ENCODE measurements around the gene XYLT1. TPM values are rescaled to one million over a fixed set of nuclear protein-coding genes. Genes with fewer than 3 reads are reported as not detected.

XYLT1 gene
- polyA plus RNA-seq, 1 of the 3 experiments (the other 2 are of a cell fraction) = 17.6 TPM

GRCh38 chr16:17379121-17379571 lies 91.6 kb downstream of the XYLT1 start (continued):
- no peak for TF ChIP-seq TAF1 (IDR thresholded peaks at IDR 0.05; ENCODE audit: borderline replicate concordance, low read depth, low read length)
- TF ChIP-seq SMC3 (IDR thresholded peaks at IDR 0.05; ENCODE audit: low read depth, low read length) = no peak
- peak; percentile 86 for TF ChIP-seq TCF12 (IDR thresholded peaks at IDR 0.05)

GRCh38 chr16:17377360-17378324 lies 93.1 kb downstream of the XYLT1 start:
- Histone ChIP-seq H3K9ac (no peak overlapping the region), H3K4me2 (no peak overlapping the region), H4K20me1 (ENCODE audit: insufficient read depth) (peaks cover 100% of the 10 kb centered on the region), H3K79me2 (ENCODE audit: insufficient read depth) (peaks cover 100% of the 10 kb centered on the region), H3K4me1 (ENCODE audit: control insufficient read depth in 1 of 2, insufficient read depth in 2 of 2, low read depth in 1 of 2, low read length in 1 of 2) (peaks cover 21 to 65% of the 10 kb centered on the region in 2 experiments; a peak in 3 of 4 replicates), H3K27me3 (ENCODE audit: insufficient read depth) (no peaks in the 10 kb centered on the region), H3F3A (replicated peaks; ENCODE audit: insufficient read depth) (peaks cover 44% of the 10 kb centered on the region), H3K4me3 (ENCODE audit: low read depth in 2 of 2, low read length in 1 of 2) (no peak overlapping the region), H3K9me3 (no peaks in the 10 kb centered on the region), H2AFZ (ENCODE audit: low read depth) (no peak overlapping the region), H3K27ac (ENCODE audit: low read depth in 2 of 2, low read length in 1 of 2) (peak overlapping the region in 1 of 2 experiments; percentile 24; a peak in 2 of 4 replicates), H3K36me3 (replicated peaks in 1 of 2; ENCODE audit: control insufficient read depth in 1 of 2, insufficient read depth in 2 of 2, low read length in 1 of 2) (peaks cover 0 to 7% of the 10 kb centered on the region in 2 experiments), H3K9me2 (no peaks in the 10 kb centered on the region)
- ChIA-PET POLR2A (no interaction called here), CTCF (interaction anchor here (0.6 to 2.6 kb wide), 9 partner anchors 10 to 400 kb away, joined by 3 to 12 read pairs (median 3); no protein-coding TSS in a partner anchor)
- no peak for DNase-seq
- TF ChIP-seq TEAD4 (IDR thresholded peaks at IDR 0.05; ENCODE audit: borderline replicate concordance, insufficient read depth) = no peak
- no peak for TF ChIP-seq JUND (IDR thresholded peaks at IDR 0.05)
- no peak for TF ChIP-seq NFIC (IDR thresholded peaks at IDR 0.05; ENCODE audit: borderline replicate concordance)
- no peak for TF ChIP-seq TAF1 (IDR thresholded peaks at IDR 0.05; ENCODE audit: borderline replicate concordance, low read depth, low read length)
- TF ChIP-seq NRF1 (IDR thresholded peaks at IDR 0.05; ENCODE audit: low read depth, low read length) = no peak
- WGBS (ENCODE audit: low lambda C conversion rate) = 76% methylated on average over 11 of the region's 11 CpGs

- POLR2A ChIA-PET = no interaction called here
- Histone ChIP-seq H4K20me1 (ENCODE audit: insufficient read depth) (peaks cover 100% of the 10 kb centered on the region), H3K9me3 (no peaks in the 10 kb centered on the region), H3K4me1 (ENCODE audit: control insufficient read depth in 1 of 2, insufficient read depth in 2 of 2, low read depth in 1 of 2, low read length in 1 of 2) (peaks cover 18 to 69% of the 10 kb centered on the region in 2 experiments; a peak in 3 of 4 replicates), H3F3A (replicated peaks; ENCODE audit: insufficient read depth) (peaks cover 46% of the 10 kb centered on the region), H3K27me3 (ENCODE audit: insufficient read depth) (no peaks in the 10 kb centered on the region), H3K4me3 (ENCODE audit: low read depth in 2 of 2, low read length in 1 of 2) (no peak overlapping the region), H3K9me2 (no peaks in the 10 kb centered on the region), H2AFZ (ENCODE audit: low read depth) (no peak overlapping the region), H3K36me3 (replicated peaks in 1 of 2; ENCODE audit: control insufficient read depth in 1 of 2, insufficient read depth in 2 of 2, low read length in 1 of 2) (peaks cover 0 to 14% of the 10 kb centered on the region in 2 experiments), H3K9ac (no peak overlapping the region), H3K27ac (ENCODE audit: low read depth in 2 of 2, low read length in 1 of 2) (peak overlapping the region; percentile 7 to 94; a peak in 3 of 4 replicates), H3K4me2 (0 out of 2 replicates have a peak overlapping the region, but pooled peaks have one; percentile 4), H3K79me2 (ENCODE audit: insufficient read depth) (peaks cover 100% of the 10 kb centered on the region)
- no peak for TF ChIP-seq FOSL2 (IDR thresholded peaks at IDR 0.05; ENCODE audit: borderline replicate concordance, low read depth)
- TF ChIP-seq MXI1 (IDR thresholded peaks at IDR 0.05; ENCODE audit: low read depth, low read length) = peak; percentile 85; the same call in 1 of the 2 replicates
- peak; percentile 53 for TF ChIP-seq RAD21 (IDR thresholded peaks at IDR 0.05; ENCODE audit: low read length)
- TF ChIP-seq RFX5 (IDR thresholded peaks at IDR 0.05; ENCODE audit: low read length) = no peak
- peak; percentile 91 for TF ChIP-seq GATA2 (CRISPR knock-in tag; IDR thresholded peaks at IDR 0.05)
- no peak for TF ChIP-seq EZH2phosphoT487 (IDR thresholded peaks at IDR 0.05; ENCODE audit: borderline replicate concordance, low read depth)
- TF ChIP-seq NFIC (IDR thresholded peaks at IDR 0.05; ENCODE audit: borderline replicate concordance) = no peak
- TF ChIP-seq TCF12 (IDR thresholded peaks at IDR 0.05) = peak; percentile 13; the same call in 1 of the 2 replicates
- no peak for TF ChIP-seq POLR2AphosphoS5 (IDR thresholded peaks at IDR 0.05; ENCODE audit: low read depth, low read length)
- TF ChIP-seq FOXJ3 (CRISPR knock-in tag; IDR thresholded peaks at IDR 0.05) = peak; percentile 95
- peak in 1 of 2 experiments; percentile 87; a peak in 2 of 4 replicates for TF ChIP-seq EP300 (IDR thresholded peaks at IDR 0.05; ENCODE audit: borderline replicate concordance in 1 of 2, low read depth in 1 of 2, low read length in 1 of 2)
- TF ChIP-seq SMC3 (IDR thresholded peaks at IDR 0.05; ENCODE audit: low read depth, low read length) = peak; percentile 34; the same call in 1 of the 2 replicates
- CTCF ChIA-PET = interaction anchor here (0.8 to 2.6 kb wide), 11 partner anchors 12 to 309 kb away, joined by 3 to 12 read pairs (median 3); no protein-coding TSS in a partner anchor
- peak; percentile 70 for DNase-seq
- 57% methylated on average over 15 of the region's 17 CpGs for WGBS (ENCODE audit: low lambda C conversion rate)
Measured at GRCh38 chr16:17375461-17376304, 95.1 kb downstream of the XYLT1 start.

All from SK-N-SH (cell line).